ENCODE results near the gene C1orf115.
"Not testable (repeated sequence)": the region's sequence is repeated elsewhere in the genome, so short reads cannot be mapped to it uniquely, and the experiment has no call there.

C1orf115 gene

DNA sequence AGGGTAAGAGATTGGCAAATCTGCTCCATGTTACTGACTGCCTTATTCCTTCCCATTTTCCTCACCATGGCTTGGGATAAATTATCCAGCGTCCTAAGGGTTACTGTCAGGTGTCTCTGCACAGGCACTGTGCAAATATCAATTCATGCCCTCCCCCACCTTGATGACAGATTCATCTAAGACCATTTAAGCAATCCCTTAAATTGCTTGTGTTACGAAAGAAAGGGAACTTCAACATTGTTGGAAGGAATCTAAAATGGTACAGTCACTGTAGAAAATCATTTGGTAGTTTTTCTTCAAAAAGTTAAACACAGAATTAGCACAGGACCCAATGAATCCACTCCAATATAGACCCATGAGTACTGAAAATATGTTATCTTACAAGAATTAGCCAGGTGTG lies 40.3 kb downstream of the C1orf115 start:
- DNase-seq, result no peak

- DNase-seq, result no peak
Measured at GRCh38 chr1:220732137-220732536, 42.0 kb downstream of the C1orf115 start.

DNA sequence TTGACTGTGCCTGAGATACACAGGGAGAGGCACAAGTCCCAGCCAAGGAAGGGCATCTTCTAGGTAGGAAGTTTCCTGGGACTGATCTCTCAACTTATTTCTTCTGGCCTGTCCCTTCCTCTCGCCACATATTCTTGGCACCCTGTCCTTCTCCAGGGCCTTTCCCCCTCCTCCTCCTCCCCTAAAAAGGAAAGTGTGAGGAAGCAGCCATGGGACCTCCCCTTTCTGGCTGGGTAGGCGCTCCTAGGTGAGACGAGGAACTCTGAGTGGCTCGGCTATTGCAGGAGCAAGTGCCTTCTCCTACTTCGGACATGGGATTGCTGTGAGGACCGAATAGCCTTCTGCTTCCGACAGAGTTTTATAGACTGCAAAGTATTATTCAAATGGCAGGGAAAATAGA lies 42.5 kb downstream of the C1orf115 start:
- no peak for DNase-seq

DNA sequence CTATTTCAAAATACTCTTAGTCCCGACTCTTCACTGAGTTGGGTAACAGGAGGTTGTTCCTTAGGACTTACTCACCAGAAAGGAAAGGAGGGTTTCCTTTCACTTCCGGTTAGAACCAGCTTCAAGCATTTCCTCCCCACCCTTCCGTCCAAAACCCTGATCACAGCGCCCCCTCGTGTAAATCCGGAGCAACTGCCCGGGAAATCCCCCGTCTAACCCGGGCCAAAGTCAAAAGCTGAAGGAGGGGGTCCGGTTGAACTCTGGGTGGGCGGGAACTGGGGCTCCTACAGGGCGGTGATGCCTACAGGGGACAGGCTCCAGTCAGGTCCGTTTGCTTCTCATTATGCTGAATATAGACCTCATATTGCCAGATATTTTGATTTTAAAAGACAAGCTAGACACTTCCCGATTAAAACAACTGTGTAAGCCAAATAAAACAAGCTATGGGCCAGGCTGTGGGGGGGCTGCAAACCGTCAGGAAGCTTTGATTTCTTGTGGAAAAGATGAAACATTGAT lies 43.0 kb downstream of the C1orf115 start:
- DNase-seq, result peak; percentile 48

DNA sequence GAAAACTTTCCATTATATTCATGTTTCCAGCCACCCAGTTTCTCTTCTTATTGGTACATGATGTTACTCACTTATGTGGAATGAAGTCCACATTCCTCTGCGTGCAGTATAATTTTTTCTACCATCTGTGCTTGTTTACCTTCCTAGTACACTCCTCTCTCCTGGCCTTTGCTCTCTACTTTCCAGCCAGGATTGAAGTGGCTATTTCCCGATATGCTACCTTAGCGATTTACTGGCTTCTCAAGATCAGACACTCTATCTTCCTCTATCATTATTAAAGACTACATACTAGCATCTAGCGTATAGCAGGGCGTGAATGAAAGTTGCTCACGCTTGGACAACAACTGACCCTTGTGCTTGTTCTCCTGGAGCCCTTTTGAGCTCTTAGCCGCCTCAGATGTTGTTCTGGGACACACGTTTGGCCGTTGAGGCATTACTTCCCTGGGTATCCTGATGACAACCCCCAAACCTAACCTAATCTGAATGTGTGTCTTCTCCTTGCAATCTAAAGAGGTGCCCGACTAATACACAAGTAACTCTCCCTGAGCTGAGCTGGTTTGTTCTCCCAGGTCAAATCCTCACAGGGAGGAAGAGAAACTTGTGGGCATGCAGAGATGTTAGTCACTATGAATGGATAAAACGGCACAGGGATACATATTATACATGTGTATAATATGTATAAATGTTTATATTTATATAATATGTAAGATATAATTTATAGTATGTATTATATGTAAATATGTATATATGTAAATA lies 44.6 kb downstream of the C1orf115 start:
- DNase-seq, result no peak

DNA sequence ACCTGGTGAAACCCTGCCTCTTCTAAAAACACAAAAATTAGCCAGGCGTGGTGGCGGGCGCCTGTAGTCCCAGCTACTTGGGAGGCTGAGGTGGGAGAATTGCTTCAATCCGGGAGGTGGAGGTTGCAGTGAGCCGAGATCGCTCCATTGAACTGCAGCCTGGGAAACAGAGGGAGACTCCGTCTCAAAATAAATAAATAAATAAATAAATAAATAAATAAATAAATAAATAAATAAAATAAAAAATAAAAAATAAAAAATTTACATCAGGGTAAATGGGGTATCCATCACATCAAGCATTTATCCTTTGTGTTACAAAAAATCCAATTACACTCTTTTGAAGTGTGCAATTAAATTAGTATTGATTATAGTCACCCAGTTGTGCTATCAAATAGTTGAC lies 46.1 kb downstream of the C1orf115 start:
- not testable (repeated sequence) for DNase-seq

DNA sequence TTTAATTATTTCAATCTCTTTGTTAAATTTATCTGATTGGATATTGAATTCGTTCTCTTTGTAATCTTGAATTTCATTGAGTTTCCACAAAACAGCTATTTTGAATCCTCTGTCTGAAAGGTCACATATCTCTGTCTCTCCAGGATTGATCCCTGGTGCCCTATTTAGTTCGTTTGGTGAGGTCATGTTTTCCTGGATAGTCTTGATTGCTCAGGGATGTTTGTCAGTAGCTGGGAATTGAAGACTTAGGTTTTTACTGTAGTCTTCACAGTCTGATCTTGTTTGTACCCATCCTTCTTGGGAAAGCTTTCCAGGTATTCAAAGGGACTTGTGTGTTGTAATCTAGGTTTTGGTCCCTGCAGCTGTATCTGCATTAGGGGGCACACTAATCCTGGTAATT lies 51.2 kb downstream of the C1orf115 start:
- DNase-seq, result no peak

DNA sequence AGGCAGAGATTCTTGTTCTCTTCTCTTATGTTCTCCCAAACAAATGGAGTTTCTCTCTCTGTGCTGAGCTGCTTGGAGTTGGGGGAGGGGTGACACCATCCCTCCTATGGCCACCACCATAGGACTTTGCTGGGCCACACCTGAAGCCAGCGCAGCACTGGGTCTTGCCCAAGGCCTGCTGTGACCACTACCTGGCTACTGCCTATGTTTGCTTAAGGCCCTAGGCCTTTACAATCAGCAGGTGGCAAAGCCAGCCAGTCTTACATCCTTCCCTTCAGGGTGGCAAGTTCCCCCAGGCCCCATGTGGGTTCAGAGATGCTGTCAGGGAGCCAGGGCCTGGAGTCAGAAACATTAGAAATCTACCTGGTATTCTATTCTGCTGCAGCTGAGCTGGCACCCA lies 51.7 kb downstream of the C1orf115 start:
- no peak for DNase-seq

DNA sequence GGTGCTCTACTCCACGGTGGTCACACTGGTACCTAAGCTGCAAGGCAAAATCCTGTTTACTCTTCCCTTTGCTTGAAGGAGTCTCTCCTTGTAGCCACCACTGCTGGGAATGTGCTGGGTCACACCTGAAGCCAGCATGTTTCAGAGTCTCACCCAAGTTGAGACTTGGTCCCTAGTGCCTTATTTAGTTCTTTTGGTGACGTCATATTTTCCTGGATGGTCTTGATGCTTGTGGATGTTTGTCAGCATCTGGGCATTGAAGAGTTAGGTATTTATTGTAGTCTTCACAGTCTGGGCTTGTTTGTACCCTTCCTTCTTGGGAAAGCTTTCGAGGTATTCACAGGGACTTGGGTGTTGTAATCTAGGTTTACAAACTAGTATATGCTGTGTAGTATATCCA lies 52.4 kb downstream of the C1orf115 start:
- no peak for DNase-seq

DNA sequence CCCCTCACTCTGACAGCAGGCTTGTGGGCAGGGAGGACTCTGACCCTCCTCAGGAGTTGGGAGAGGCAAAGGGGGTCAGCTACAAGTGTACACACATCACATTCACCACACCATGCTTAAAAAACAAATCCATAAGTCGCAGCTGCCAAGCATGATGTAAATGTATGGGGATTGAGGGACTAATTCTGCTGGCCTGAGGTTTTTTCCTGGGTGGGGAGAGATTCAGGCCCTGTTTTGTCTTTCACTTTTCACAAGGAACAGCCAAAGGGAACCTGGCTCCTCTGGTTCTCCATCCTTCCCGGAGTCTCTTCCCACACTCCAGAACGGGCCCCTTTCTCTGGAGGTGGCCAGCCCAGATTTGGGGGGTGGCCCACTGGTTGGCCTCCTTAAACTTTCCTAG lies 56.7 kb downstream of the C1orf115 start:
- no peak for DNase-seq

DNA sequence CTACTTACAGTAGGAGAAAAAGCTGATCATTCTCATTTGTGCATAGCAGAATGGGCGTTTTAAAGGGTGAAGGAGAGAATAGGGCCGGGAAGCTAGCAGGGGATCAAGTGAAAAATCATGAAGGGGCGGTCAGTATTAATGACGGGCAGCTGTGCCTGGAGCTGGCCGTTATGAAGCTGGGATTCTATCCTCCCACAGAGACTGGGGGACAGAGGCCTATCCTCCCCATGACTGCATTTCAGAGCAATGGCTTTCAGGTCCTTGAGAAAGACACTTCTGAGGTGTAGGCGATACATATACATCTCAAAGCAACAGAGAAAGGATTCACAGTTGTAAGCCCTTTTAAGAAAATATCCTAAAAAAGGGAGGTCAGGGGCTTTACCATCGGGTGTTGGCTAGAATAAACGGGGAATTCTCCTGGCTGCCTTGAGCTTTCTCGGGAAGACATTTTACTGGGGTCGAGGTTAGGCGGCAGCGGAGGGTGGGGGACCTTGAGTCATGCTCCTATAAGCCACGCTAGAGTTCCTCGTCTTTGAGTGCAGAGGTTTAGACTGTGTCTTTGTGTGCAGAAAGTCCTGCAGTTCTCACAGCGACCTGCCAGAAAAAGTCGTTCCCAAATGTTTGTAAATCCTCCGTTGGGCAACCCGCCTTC lies 57.4 kb downstream of the C1orf115 start:
- DNase-seq, result no peak

DNA sequence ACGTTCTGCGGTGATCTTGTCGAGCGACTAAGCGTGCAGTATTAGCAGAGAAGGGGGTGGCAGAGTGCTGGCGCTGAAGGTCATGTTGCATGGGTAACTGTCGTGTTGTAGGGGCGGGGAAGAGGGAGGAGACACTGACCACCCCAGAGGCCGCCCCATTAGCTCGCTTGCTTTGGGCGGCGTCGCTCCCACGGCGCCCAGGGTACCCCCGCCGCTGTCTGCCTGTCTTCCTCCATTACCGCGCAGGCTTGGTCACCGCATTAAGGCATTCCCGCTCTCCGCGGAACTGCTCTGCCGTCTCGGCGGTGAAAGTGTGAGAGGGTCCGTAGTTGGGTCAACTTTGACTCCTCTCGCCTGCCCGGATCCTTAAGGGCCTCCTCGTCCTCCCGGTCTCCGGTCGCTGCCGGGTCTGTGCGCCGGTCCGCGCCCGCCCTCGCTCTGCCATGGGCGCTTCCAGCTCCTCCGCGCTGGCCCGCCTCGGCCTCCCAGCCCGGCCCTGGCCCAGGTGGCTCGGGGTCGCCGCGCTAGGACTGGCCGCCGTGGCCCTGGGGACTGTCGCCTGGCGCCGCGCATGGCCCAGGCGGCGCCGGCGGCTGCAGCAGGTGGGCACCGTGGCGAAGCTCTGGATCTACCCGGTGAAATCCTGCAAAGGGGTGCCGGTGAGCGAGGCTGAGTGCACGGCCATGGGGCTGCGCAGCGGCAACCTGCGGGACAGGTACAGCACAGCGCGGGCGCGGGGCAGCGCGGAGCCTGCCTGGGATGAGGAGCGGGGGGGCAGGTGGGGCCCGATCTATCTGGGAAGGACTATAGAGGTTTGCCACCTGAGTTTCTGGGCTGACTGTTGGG lies 58.1 kb downstream of the C1orf115 start, which contains the start of gene MTARC2:
MTARC2 (plus strand) TSS at position 234 of the 846 bp plus-strand sequence; CDS start at position 444, 210 bp downstream.
- DNase-seq, result peak; percentile 59

Data from NCI-H1436 treated with DMSO at 0.1 percent for 48 hours (cell line).